Liver (tissue), 9 donors: ENCODE results near the gene C2orf76. TPM values are rescaled to one million over a fixed set of nuclear protein-coding genes. Genes with fewer than 3 reads are reported as not detected.

Source experiments
- DNase-seq: peaks from one replicate; pipeline ENCODE4 v3.0.0-alpha.2; 2017; ENCODE audit warnings: low spot score
- H3K27ac ChIP-seq, 2 donors: one replicate each; pipeline ENCODE4 v1.7.0; 2013; ENCODE audit warnings: inconsistent platforms in 2 of 2, low read length in 2 of 2, control low read depth in 1 of 2, low read depth in 1 of 2, mild to moderate bottlenecking in 1 of 2
- H3K27me3 ChIP-seq, 4 donors: one replicate each; pipeline versions ENCODE4 v1.6.1 to v1.7.0; 2013; ENCODE audit warnings: low read length in 3 of 4, inconsistent platforms in 1 of 4, mild to moderate bottlenecking in 1 of 4, moderate library complexity in 1 of 4; ENCODE audit not compliant: control insufficient read depth in 4 of 4, insufficient read depth in 4 of 4
- H3K36me3 ChIP-seq, 4 donors: one replicate each; pipeline versions ENCODE4 v1.6.1 to v1.7.0; 2013; ENCODE audit warnings: low read length in 3 of 4, mild to moderate bottlenecking in 3 of 4, low read depth in 1 of 4, moderate library complexity in 1 of 4; ENCODE audit not compliant: control insufficient read depth in 4 of 4, insufficient read depth in 3 of 4
- H3K4me1 ChIP-seq, 4 donors: one replicate each; pipeline versions ENCODE4 v1.6.1 to v1.7.0; 2013; ENCODE audit warnings: low read length in 3 of 4, mild to moderate bottlenecking in 3 of 4, moderate library complexity in 1 of 4; ENCODE audit not compliant: control insufficient read depth in 4 of 4, insufficient read depth in 4 of 4
- H3K4me3 ChIP-seq, 3 donors: one replicate each; pipeline versions ENCODE4 v1.6.1 to v1.7.0; 2013; ENCODE audit warnings: low read length in 3 of 3, control low read depth in 1 of 3, low read depth in 1 of 3, mild to moderate bottlenecking in 1 of 3
- H3K9ac ChIP-seq, 2 donors: one replicate each; pipeline ENCODE4 v1.7.0; 2013; ENCODE audit warnings: low read length in 2 of 2, mild to moderate bottlenecking in 2 of 2, moderate library complexity in 2 of 2, control low read depth in 1 of 2, low read depth in 1 of 2
- H3K9me3 ChIP-seq, 4 donors: one replicate each; pipeline versions ENCODE4 v1.6.1 to v1.7.0; 2013; ENCODE audit warnings: low read length in 3 of 4; ENCODE audit not compliant: control insufficient read depth in 4 of 4
- CTCF ChIP-seq: fragments of 150-350 bp; IDR thresholded peaks from 2 replicates; pipeline ENCODE4 v1.5.1; 2017; ENCODE audit warnings: improper control_type of control experiment, low read depth, low read length; ENCODE audit not compliant: missing input control
- EGR1 ChIP-seq, 2 donors: IDR thresholded peaks; 2 replicates each; pipeline ENCODE4 v1.6.1; 2016 to 2018; ENCODE audit warnings: antibody characterized with exemption in 2 of 2, low read depth in 2 of 2
- FOXA1 ChIP-seq: IDR thresholded peaks from 2 replicates; pipeline ENCODE4 v1.6.1; 2016; ENCODE audit warnings: antibody characterized with exemption
- FOXA2 ChIP-seq: IDR thresholded peaks from 2 replicates; pipeline ENCODE4 v1.6.1; 2016; ENCODE audit warnings: antibody characterized with exemption
- GABPA ChIP-seq, 2 donors: IDR thresholded peaks in 1 of 2; conservative IDR thresholded peaks in 1 of 2; 2 replicates each; pipeline ENCODE4 v1.6.1; 2016; ENCODE audit warnings: antibody characterized with exemption in 2 of 2, mild to moderate bottlenecking in 1 of 2, moderate library complexity in 1 of 2
- HNF4A ChIP-seq, 2 donors: conservative IDR thresholded peaks; 2 replicates each; pipeline ENCODE4 v1.6.1; 2016; ENCODE audit warnings: antibody characterized with exemption in 2 of 2, mild to moderate bottlenecking in 2 of 2
- HNF4G ChIP-seq: IDR thresholded peaks from 2 replicates; pipeline ENCODE4 v1.6.1; 2016; ENCODE audit warnings: antibody characterized with exemption
- JUND ChIP-seq, 2 donors: IDR thresholded peaks; 2 replicates each; pipeline ENCODE4 v1.6.1; 2016; ENCODE audit warnings: antibody characterized with exemption in 2 of 2
- MAX ChIP-seq: IDR thresholded peaks from 2 replicates; pipeline ENCODE4 v1.6.1; 2016; ENCODE audit warnings: antibody characterized with exemption
- NR2F2 ChIP-seq: IDR thresholded peaks from 2 replicates; pipeline ENCODE4 v1.6.1; 2016; ENCODE audit warnings: antibody characterized with exemption
- RAD21 ChIP-seq, 2 donors: IDR thresholded peaks; 2 replicates each; pipeline ENCODE4 v1.6.1; 2016; ENCODE audit warnings: antibody characterized with exemption in 2 of 2, mild to moderate bottlenecking in 2 of 2
- RXRA ChIP-seq, 2 donors: IDR thresholded peaks; 2 replicates each; pipeline ENCODE4 v1.6.1; 2017 to 2018; ENCODE audit warnings: antibody characterized with exemption in 2 of 2, mild to moderate bottlenecking in 1 of 2
- SP1 ChIP-seq: IDR thresholded peaks from 2 replicates; pipeline ENCODE4 v1.6.1; 2018; ENCODE audit warnings: antibody characterized with exemption, mild to moderate bottlenecking
- YY1 ChIP-seq: IDR thresholded peaks from 2 replicates; pipeline ENCODE4 v1.6.1; 2016; ENCODE audit warnings: antibody characterized with exemption, mild to moderate bottlenecking
- WGBS: extraction: QIAGEN DNeasy Blood & Tissue Kit; methylation state at CpG from one replicate; pipeline ENCODE4 v1.1.7; 2013; 5-methylcytosine and 5-hydroxymethylcytosine counted together
- polyA plus RNA-seq, 2 donors: library from polyadenylated mRNA; stranded (reverse) in 1 of 2; unstranded in 1 of 2; fragments of 200-250 nt in 1 of 2; fragments of >200 nt in 1 of 2; fragmentation: Nextera tagmentation in 1 of 2; extraction: Ambion mirVana in 1 of 2; gene quantifications; one replicate each; pipeline versions ENCODE4 v1.2.1 to v1.2.3, GENCODE V29; 2013 to 2015
- total RNA-seq, 2 donors: library from RNA; depleted of rRNA; stranded (reverse); fragments of >200 nt; gene quantifications; one replicate each; pipeline ENCODE4 v1.2.3, GENCODE V29; 2014
- TF ChIP-seq, protein P1 (sequence below): IDR thresholded peaks from 2 replicates; pipeline ENCODE4 v1.6.1; 2016; ENCODE audit warnings: antibody characterized with exemption
- donor health status: healthy.
- donor health status: healthy.
- donor health status: healthy.
- donor health status: healthy.
- donor health status: healthy.

C2orf76 gene
- total and polyA plus RNA-seq, 4 donors = 2.7 to 6.3 (median 4.6) TPM

DNA sequence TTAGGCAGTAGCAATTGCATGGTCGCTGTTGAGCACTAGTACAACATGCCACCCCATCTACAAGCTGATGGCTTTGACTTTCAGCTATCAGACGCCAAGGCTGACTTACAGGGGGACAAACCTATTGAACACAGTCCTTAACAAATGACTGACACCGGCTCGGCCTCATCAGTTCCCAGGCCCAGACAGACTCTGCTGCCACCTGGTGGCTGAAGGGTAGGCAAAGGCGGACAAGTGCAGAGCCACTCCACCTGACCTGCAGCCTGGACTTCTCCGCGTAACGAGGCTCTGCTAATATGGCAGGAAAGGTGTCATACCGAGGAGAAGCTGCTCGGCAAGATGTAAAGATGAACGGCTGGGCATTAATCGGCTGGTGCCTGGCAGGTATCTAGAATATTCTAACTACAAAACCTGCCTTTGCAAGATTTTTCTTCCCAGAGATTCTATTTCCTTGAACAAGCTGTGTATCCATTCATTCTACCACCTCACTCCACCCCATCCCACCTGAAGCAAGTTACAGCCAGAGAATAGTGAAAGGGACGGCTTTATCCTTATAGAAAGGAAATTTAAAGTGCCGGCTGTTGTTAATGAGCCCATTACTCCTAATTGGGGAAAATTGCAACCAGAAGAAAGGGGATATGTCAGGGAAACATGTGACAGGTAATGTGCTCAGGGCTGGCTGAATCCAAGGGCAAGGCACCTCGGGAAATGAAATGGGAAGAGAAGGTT lies 75.6 kb downstream of the C2orf76 start:
- TF ChIP-seq RAD21 (IDR thresholded peaks at IDR 0.05) (peak; percentile 93), CTCF (peak; percentile 93), EGR1 (IDR thresholded peaks at IDR 0.05; ENCODE audit: low read depth in 2 of 2) (no peak)
- TF ChIP-seq, protein P1, sequence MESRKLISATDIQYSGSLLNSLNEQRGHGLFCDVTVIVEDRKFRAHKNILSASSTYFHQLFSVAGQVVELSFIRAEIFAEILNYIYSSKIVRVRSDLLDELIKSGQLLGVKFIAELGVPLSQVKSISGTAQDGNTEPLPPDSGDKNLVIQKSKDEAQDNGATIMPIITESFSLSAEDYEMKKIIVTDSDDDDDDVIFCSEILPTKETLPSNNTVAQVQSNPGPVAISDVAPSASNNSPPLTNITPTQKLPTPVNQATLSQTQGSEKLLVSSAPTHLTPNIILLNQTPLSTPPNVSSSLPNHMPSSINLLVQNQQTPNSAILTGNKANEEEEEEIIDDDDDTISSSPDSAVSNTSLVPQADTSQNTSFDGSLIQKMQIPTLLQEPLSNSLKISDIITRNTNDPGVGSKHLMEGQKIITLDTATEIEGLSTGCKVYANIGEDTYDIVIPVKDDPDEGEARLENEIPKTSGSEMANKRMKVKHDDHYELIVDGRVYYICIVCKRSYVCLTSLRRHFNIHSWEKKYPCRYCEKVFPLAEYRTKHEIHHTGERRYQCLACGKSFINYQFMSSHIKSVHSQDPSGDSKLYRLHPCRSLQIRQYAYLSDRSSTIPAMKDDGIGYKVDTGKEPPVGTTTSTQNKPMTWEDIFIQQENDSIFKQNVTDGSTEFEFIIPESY = no peak
- WGBS = 14% methylated on average over 15 of the region's 15 CpGs
- no peak overlapping the region for H3K9ac ChIP-seq
- H3K9me3 ChIP-seq = no peaks in the 10 kb centered on the region
- peaks cover 0 to 15% (median 7%) of the 10 kb centered on the region in 4 donors for H3K4me1 ChIP-seq
- H3K27me3 ChIP-seq = no peaks in the 10 kb centered on the region
- no peak overlapping the region for H3K27ac ChIP-seq
- H3K4me3 ChIP-seq = no peak overlapping the region
- peak; percentile 82 for DNase-seq
- no peaks in the 10 kb centered on the region for H3K36me3 ChIP-seq

DNA sequence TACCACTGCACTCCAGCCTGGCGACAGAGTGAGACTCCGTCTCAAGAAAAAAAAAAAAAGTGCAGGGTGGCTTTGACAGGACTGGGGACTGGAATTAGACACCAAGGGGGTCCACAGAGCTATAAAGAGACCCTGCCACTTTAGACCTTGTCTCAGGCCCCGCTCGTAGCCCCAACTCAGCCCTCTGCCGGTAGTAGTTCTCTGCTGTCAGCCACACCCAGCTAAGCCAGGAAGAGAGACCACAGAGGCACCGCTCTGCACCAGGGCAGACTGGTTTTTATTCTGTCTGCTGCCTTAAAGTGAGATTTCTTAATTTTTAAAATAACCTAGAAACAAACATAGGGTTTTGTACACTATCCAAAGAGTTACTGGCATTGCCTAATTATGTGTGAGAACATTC lies 77.0 kb downstream of the C2orf76 start:
- H3K27ac ChIP-seq = no peak overlapping the region
- no peak for TF ChIP-seq FOXA1
- TF ChIP-seq FOXA2 = no peak
- TF ChIP-seq YY1 = no peak
- TF ChIP-seq RAD21 (IDR thresholded peaks at IDR 0.05) = no peak
- TF ChIP-seq HNF4G = no peak
- TF ChIP-seq RXRA (IDR thresholded peaks at IDR 0.05) = no peak
- no peak for TF ChIP-seq HNF4A (conservative IDR thresholded peaks at IDR 0.05)
- TF ChIP-seq GABPA (IDR thresholded peaks at IDR 0.05 in 1 of 2, conservative IDR thresholded peaks at IDR 0.05 in 1 of 2) = no peak
- no peak for TF ChIP-seq NR2F2
- no peak for TF ChIP-seq JUND (IDR thresholded peaks at IDR 0.05)
- no peak overlapping the region for H3K9ac ChIP-seq
- WGBS = 94% methylated on average over 6 of the region's 6 CpGs
- H3K9me3 ChIP-seq = no peaks in the 10 kb centered on the region
- H3K4me3 ChIP-seq = no peak overlapping the region
- no peak for DNase-seq
- H3K36me3 ChIP-seq = no peaks in the 10 kb centered on the region
- H3K4me1 ChIP-seq = peaks cover 0 to 15% (median 7%) of the 10 kb centered on the region in 4 donors
- no peaks in the 10 kb centered on the region for H3K27me3 ChIP-seq

DNA sequence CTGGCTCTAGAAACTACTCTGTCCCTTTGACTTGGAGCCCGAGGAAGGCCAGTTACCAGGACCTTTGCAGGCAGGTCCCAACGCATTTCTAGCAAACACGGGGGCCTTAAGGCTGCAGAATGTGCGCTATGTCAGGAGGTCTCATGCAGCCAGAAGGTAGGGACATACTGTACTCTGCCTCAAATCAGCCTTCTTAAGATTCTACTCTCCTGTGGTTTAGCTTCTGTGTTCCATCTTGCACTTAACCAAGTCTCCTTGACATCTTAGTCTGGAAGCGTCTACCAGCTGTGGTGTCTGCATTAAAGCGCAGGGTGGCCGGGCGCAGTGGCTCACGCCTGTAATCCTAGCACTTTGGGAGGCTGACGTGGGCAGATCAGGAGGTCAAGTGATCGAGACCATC lies 77.5 kb downstream of the C2orf76 start:
- DNase-seq = no peak
- H3K27ac ChIP-seq = no peak overlapping the region
- TF ChIP-seq, protein P1 = no peak
- no peak for TF ChIP-seq CTCF
- no peak for TF ChIP-seq SP1
- TF ChIP-seq MAX = no peak
- TF ChIP-seq YY1 = no peak

More for the DNA sequence above, 77.5 kb downstream of the C2orf76 start:
- Histone ChIP-seq H3K4me3 (no peak overlapping the region), H3K4me1 (peaks cover 0 to 15% (median 7%) of the 10 kb centered on the region in 4 donors), H3K9me3 (no peaks in the 10 kb centered on the region), H3K9ac (no peak overlapping the region), H3K36me3 (no peaks in the 10 kb centered on the region), H3K27me3 (no peaks in the 10 kb centered on the region)
- WGBS = 96% methylated on average over 11 of the region's 11 CpGs
